ENCODE results near the gene TTLL8. TPM values are rescaled to one million over a fixed set of nuclear protein-coding genes. Genes with fewer than 3 reads are reported as not detected.

TTLL8 gene
- total and polyA plus RNA-seq, 2 of the 8 experiments (the other 6 are each of a cell fraction or from before 2014, with no cell fraction given): not detected

DNA sequence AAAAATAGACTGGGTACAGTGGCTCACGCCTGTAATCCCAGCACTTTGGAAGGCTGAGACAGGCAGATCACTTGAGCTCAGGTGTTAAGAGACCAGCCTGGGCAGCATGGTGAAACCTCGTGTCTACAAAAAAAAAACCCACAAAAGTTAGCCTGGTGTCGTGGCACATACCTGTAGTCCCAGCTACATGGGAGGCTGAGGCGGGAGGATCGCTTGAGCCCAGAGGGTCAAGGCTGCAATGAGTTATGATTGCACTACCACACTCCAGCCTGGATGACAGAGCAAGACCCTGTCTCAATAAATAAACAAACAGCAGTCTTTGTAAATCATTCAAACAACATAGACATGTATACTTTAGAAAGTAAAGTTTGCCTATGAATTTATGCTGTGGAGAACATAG, 34.2 kb upstream of the TTLL8 start (continued):
- no peak for TF ChIP-seq ZNF274 (IDR thresholded peaks at IDR 0.05; ENCODE audit: borderline replicate concordance, extremely low read depth, low read length)
- TF ChIP-seq, protein P1, sequence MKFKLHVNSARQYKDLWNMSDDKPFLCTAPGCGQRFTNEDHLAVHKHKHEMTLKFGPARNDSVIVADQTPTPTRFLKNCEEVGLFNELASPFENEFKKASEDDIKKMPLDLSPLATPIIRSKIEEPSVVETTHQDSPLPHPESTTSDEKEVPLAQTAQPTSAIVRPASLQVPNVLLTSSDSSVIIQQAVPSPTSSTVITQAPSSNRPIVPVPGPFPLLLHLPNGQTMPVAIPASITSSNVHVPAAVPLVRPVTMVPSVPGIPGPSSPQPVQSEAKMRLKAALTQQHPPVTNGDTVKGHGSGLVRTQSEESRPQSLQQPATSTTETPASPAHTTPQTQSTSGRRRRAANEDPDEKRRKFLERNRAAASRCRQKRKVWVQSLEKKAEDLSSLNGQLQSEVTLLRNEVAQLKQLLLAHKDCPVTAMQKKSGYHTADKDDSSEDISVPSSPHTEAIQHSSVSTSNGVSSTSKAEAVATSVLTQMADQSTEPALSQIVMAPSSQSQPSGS (IDR thresholded peaks at IDR 0.05; ENCODE audit: low read length): no peak
- TF ChIP-seq JUN (IDR thresholded peaks at IDR 0.05; ENCODE audit: low read depth, low read length): no peak

Measured in H1 (cell line).